AG09319 (cell line): ENCODE results near the gene IRF2.

Source experiments
- DNase-seq: peaks from one replicate; pipeline ENCODE4 v3.0.0-alpha.2; 2010; ENCODE audit warnings: low read depth; ENCODE audit errors: extremely low read depth
- TF ChIP-seq, protein P1 (sequence below): IDR thresholded peaks from 2 replicates; pipeline ENCODE4 v1.5.1; 2011; ENCODE audit warnings: low read depth, mild to moderate bottlenecking, inconsistent platforms, low read length, moderate library complexity

IRF2 gene

DNA sequence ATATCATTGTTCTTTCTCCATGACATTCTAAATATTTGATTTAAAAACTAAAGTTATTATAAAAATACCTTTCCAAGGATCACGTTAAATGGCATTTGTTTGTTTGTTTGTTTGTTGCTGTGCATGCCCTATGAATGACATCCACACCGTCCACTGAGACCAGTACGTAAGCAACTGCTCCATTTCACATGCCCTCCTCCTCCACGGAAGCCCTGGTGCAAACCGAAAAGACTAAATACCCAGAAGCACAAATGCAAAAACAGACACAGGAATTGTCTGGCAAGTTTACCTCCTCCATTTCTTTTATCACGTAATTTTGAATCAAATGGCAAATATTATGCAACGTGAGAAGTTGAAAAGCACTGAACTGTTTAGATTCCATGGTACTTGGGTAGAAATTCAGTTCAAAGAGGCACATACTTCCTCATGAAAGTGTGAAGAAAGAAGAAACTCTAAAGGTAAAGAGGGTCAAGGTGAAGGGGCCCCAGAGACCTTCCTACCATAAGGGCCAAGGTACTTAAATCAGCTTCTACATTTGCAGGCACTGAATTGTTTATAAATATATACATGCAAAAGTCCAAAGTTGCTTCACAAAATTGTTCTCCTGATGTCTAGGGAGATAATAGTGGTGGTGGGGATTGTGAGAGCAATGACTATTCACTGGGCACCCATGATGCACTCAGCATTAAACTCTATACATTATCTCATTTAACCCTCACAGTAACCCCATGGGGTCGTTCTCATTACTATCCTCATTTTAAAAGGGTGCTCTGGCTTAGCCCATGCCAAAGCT, 23.4 kb downstream of the IRF2 start:
- TF ChIP-seq, protein P1, sequence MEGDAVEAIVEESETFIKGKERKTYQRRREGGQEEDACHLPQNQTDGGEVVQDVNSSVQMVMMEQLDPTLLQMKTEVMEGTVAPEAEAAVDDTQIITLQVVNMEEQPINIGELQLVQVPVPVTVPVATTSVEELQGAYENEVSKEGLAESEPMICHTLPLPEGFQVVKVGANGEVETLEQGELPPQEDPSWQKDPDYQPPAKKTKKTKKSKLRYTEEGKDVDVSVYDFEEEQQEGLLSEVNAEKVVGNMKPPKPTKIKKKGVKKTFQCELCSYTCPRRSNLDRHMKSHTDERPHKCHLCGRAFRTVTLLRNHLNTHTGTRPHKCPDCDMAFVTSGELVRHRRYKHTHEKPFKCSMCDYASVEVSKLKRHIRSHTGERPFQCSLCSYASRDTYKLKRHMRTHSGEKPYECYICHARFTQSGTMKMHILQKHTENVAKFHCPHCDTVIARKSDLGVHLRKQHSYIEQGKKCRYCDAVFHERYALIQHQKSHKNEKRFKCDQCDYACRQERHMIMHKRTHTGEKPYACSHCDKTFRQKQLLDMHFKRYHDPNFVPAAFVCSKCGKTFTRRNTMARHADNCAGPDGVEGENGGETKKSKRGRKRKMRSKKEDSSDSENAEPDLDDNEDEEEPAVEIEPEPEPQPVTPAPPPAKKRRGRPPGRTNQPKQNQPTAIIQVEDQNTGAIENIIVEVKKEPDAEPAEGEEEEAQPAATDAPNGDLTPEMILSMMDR: no peak
- DNase-seq: no peak

DNA sequence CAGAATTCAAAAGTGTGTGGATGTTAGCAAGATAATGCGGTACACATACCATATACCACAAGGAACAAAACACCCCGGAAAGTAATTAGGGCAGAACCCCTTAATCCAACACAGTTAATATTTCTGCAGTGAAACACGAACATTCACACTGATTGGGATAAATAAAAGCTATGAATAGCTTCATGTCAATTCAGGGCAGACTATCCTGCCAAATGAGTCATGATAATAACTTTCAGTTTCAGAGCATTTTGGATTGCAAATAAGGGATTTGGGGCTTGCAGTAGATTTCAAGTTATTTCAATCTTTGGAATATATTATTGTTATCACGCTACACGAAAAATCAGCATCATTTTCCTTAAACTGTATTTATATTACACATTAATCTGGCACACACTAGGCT, 24.3 kb downstream of the IRF2 start:
- DNase-seq: peak; percentile 77
- TF ChIP-seq, protein P1: no peak

DNA sequence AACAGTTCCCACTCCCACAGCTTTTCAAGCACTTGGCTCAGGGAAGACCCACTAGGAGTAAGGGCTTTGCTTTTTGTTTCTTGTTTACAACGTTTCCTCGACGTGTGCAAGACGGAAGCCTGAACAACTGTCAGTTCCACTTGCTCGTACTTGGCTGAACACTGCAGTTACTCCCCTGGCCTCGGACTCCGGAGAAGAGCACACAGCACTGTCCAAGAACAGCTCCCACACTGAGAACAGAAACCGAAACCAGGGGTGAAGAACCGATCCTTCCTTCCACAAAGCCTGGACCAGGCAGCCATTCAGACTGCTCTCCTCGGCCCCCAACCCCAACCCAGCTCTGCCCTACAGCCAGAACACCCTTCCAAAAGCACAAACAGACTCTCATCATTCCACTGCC, 25.5 kb downstream of the IRF2 start:
- no peak for DNase-seq
- TF ChIP-seq, protein P1: no peak

DNA sequence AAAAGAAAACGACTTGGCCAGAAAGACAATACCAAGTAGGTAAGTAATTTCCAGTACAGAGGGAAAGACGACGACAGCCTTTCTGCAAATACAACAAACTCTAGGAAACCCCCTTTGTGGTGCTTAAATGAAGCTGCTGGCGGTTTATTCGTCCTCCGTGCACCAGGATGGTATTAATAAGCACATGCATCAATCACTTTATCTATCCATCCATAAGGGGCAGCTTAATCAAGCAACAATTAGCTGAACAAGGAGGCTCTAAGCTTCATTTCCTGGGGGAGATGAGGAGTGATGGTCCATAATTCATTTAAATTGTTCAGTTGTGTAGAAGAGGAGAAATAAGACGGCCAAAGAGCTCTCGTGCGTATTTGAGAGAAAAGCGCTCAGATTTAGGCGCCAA, 26.2 kb downstream of the IRF2 start:
- TF ChIP-seq, protein P1: no peak
- no peak for DNase-seq

DNA sequence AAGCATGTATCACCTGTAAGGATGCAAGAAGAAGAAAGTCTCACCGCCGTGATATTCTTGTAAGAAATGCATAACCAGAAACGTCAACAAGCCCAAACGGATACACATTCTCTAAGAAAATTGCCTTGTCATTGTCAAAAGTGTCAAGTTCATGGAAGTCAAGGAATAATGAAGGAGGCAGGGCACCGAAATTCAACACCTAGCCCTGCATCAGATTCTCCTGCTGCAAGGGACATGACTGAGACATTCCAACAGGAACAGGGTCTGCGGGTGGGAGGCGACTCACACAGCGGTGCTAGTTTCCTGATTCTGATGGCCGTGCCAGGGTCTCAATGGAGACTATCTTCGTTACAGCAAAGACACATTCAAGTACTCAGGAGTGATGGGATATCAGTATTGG, 26.7 kb downstream of the IRF2 start:
- TF ChIP-seq, protein P1: no peak
- DNase-seq: no peak

DNA sequence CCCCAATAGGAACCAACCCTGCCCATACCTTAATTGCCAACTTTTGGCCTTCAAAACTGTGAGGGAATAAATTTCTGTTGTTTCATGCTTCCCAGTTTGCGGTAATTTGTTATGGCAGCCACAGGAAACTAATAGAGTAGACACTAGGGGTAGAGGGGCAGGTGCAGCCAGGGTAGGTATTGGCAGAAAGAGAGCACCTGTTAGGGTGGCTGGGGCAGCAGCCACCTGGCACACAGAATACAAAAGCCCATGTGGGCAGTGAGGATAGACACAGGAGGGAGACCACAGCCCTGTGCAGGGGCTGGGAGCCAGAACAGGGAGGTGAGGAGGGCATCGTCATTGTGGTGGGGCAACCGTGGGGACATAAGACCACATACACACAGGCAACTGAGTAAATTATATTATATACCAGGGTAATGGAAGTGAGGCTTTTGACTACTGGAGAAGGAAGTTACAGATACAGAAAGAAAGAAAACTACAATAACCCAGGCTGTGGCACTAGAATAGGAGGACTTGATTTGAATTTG, 28.2 kb downstream of the IRF2 start:
- TF ChIP-seq, protein P1: no peak
- no peak for DNase-seq

DNA sequence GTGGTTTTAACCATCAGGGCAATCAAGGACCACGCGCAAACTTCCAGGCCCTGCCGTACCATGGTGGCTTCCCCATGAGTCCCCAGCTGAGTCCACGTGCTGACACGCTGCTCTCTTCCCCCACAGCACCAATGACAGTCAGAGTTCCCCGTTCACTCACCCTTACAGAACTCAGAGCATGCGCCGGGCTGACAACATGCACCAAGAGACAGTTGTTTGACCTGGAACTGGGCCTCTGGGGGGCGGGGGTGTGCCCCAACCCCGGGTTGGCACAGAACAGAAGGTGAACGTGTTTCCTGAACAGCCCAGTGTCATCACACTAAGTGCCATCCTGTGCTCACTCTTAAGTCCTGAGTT, 29.4 kb downstream of the IRF2 start:
- no peak for DNase-seq
- TF ChIP-seq, protein P1: no peak
